Thyroid gland (tissue), 4 donors: ENCODE results near the gene GUCA2B. TPM values are rescaled to one million over a fixed set of nuclear protein-coding genes. Genes with fewer than 3 reads are reported as not detected.

Experiments
- DNase-seq, 2 donors: peaks; one replicate each; pipeline ENCODE4 v3.0.0-alpha.2; 2019
- H3K27ac ChIP-seq, 3 donors: fragments of 200-600 bp; sonication (generic); 1 replicate in 2 of 3; 2 replicates in 1 of 3; pipeline ENCODE4 v1.5.1; 2016 to 2019; ENCODE audit warnings: mild to moderate bottlenecking in 1 of 3, moderate library complexity in 1 of 3
- H3K27me3 ChIP-seq: fragments of 200-600 bp; sonication (generic); one replicate; pipeline ENCODE4 v1.5.1; 2019
- H3K36me3 ChIP-seq, 2 donors: fragments of 200-600 bp; sonication (generic); one replicate each; pipeline ENCODE4 v1.5.1; 2016 to 2019
- H3K4me1 ChIP-seq, 2 donors: fragments of 200-600 bp; sonication (generic); one replicate each; pipeline ENCODE4 v1.5.1; 2017 to 2019
- H3K4me3 ChIP-seq, 3 donors: fragments of 200-600 bp; sonication (generic); replicated peaks in 1 of 3; 1 replicate in 2 of 3; 2 replicates in 1 of 3; pipeline ENCODE4 v1.5.1; 2016; ENCODE audit warnings: mild to moderate bottlenecking in 1 of 3
- H3K9me3 ChIP-seq: fragments of 200-600 bp; sonication (generic); one replicate; pipeline ENCODE4 v1.5.1; 2017
- CTCF ChIP-seq, 6 experiments: fragments of 200-600 bp in 3 of 6; fragments of 450-650 bp in 3 of 6; sonication (generic) in 3 of 6; IDR thresholded peaks; one replicate each; pipeline ENCODE4 v1.5.1; 2016 to 2019; ENCODE audit warnings: antibody characterized with exemption in 6 of 6, mild to moderate bottlenecking in 2 of 6, inconsistent platforms in 1 of 6, moderate library complexity in 1 of 6
- POLR2A ChIP-seq, 2 donors: fragments of 450-650 bp; IDR thresholded peaks; one replicate each; pipeline ENCODE4 v1.6.1; 2017; ENCODE audit warnings: antibody characterized with exemption in 2 of 2, mild to moderate bottlenecking in 2 of 2, moderate library complexity in 1 of 2
- WGBS, 2 donors: methylation state at CpG; one replicate each; pipeline ENCODE4 v1.1.5; 2017; 5-methylcytosine and 5-hydroxymethylcytosine counted together
- intact Hi-C: fragments of 100-400 bp; cut with DNase I; formaldehyde crosslinking; loops from one replicate; pipeline ENCODE4 v1.15.1; 2023
- total RNA-seq, 4 donors: library from RNA; depleted of rRNA; stranded (reverse); fragments of >200 nt; gene quantifications; one replicate each; pipeline ENCODE4 v1.2.3, GENCODE V29; 2016

Gene GUCA2B
- total RNA-seq, 4 donors from 2014 or later: not detected

GRCh38 chr1:42177541-42177981, 24.4 kb downstream of the GUCA2B start:
- H3K4me3 ChIP-seq: no peak overlapping the region
- H3K27me3 ChIP-seq: no peaks in the 10 kb centered on the region
- intact Hi-C loops: no loop called here
- DNase-seq: peak; percentile 87 to 89
- TF ChIP-seq CTCF (IDR thresholded peaks at IDR 0.05) (no peak), POLR2A (IDR thresholded peaks at IDR 0.05) (no peak)
- peaks cover 0 to 3% of the 10 kb centered on the region in 2 donors for H3K36me3 ChIP-seq
- H3K27ac ChIP-seq: peak overlapping the region in 1 of 3 donors; percentile 35
- H3K9me3 ChIP-seq: no peaks in the 10 kb centered on the region
- peaks cover 25 to 30% of the 10 kb centered on the region in 2 donors for H3K4me1 ChIP-seq
- 20 to 23% methylated on average over 6 of the region's 6 CpGs for WGBS, 2 donors

- TF ChIP-seq POLR2A (IDR thresholded peaks at IDR 0.05): no peak
- no peak for TF ChIP-seq CTCF (IDR thresholded peaks at IDR 0.05)
- 83 to 92% methylated on average over 3 of the region's 3 CpGs for WGBS, 2 donors
- no peak for DNase-seq
- Histone ChIP-seq H3K27ac (no peak overlapping the region), H3K4me3 (no peak overlapping the region), H3K4me1 (peaks cover 21 to 23% of the 10 kb centered on the region in 2 donors), H3K36me3 (peaks cover 0 to 3% of the 10 kb centered on the region in 2 donors), H3K9me3 (no peaks in the 10 kb centered on the region), H3K27me3 (no peaks in the 10 kb centered on the region)
- intact Hi-C loops: no loop called here
Observed at GRCh38 chr1:42178249-42178648, 25.0 kb downstream of the GUCA2B start.

GRCh38 chr1:42179275-42179674, 26.1 kb downstream of the GUCA2B start:
- H3K27me3 ChIP-seq: no peaks in the 10 kb centered on the region
- H3K36me3 ChIP-seq: peaks cover 0 to 3% of the 10 kb centered on the region in 2 donors
- H3K9me3 ChIP-seq: no peaks in the 10 kb centered on the region
- WGBS, 2 donors: 71 to 74% methylated on average over 2 of the region's 2 CpGs
- DNase-seq: no peak
- no peak overlapping the region for H3K4me3 ChIP-seq
- no peak for TF ChIP-seq POLR2A (IDR thresholded peaks at IDR 0.05)
- H3K4me1 ChIP-seq: peaks cover 13 to 17% of the 10 kb centered on the region in 2 donors
- H3K27ac ChIP-seq: no peak overlapping the region
- intact Hi-C loops: no loop called here

- intact Hi-C loops: loop anchor here (5.0 kb wide), 1 partner anchor 152 kb away; no protein-coding TSS in a partner anchor
- 78 to 83% methylated on average over 4 of the region's 4 CpGs for WGBS, 2 donors
- Histone ChIP-seq H3K27ac (no peak overlapping the region), H3K9me3 (no peaks in the 10 kb centered on the region), H3K4me1 (peaks cover 13 to 17% of the 10 kb centered on the region in 2 donors), H3K4me3 (no peak overlapping the region), H3K27me3 (no peaks in the 10 kb centered on the region), H3K36me3 (peaks cover 0 to 3% of the 10 kb centered on the region in 2 donors)
- TF ChIP-seq POLR2A (IDR thresholded peaks at IDR 0.05) (no peak), CTCF (IDR thresholded peaks at IDR 0.05) (no peak)
- no peak for DNase-seq
Observed at GRCh38 chr1:42179900-42180329, 26.7 kb downstream of the GUCA2B start.

- H3K4me1 ChIP-seq: peaks cover 13 to 16% of the 10 kb centered on the region in 2 donors
- H3K9me3 ChIP-seq: no peaks in the 10 kb centered on the region
- H3K4me3 ChIP-seq: no peak overlapping the region
- TF ChIP-seq POLR2A (IDR thresholded peaks at IDR 0.05) (no peak), CTCF (IDR thresholded peaks at IDR 0.05) (no peak)
- peaks cover 2 to 3% of the 10 kb centered on the region in 2 donors for H3K36me3 ChIP-seq
- no peaks in the 10 kb centered on the region for H3K27me3 ChIP-seq
- WGBS, 2 donors: 64 to 67% methylated on average over 4 of the region's 4 CpGs
- no peak overlapping the region for H3K27ac ChIP-seq
- intact Hi-C loops: loop anchor here (5.0 kb wide), 1 partner anchor 151 kb away; no protein-coding TSS in a partner anchor
- no peak for DNase-seq
Observed at GRCh38 chr1:42181687-42182086, 28.5 kb downstream of the GUCA2B start.
